ENCODE results near the gene DLAT. TPM values are rescaled to one million over a fixed set of nuclear protein-coding genes. Genes with fewer than 3 reads are reported as not detected.

Gene DLAT
- polyA plus RNA-seq, 2 donors, result 9.7 to 22.6 TPM

DNA sequence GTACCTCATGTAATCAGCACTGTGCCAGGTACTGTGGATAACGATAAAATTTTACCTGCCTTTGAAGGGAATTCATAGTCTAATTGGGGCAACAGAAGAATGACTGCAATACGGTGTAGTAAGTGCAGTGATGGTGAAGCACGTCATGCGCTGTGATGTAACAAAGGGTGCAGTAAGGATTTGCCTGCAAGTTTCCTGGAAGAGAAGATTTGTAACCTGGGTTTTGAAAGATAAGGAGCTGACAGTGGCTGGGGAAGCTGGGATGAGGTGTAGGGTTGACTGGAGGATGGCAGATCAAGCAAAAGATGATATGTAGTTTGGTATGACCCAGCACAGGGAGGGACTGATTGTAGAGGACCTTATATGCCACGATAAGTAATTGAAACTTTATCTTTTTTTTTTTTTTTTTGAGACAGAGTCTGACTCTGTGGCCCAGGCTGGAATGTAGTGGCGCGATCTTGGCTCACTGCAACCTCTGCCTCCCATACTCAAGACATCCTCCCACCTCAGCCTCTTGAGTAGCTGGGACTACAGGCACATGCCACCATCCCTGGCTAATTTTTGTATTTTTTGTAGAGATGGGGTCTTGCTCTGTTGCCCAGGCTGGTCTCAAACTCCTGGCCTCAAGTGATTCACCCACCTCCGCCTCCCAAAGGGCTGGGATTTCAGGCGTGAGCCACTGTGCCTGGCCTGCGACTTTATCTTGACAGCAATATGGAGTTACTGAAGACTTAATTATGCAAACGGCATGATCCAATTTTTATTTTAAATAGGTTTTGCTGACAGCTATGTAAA lies 72.7 kb downstream of the DLAT start:
- 94% methylated on average over 11 of the region's 11 CpGs for WGBS, 2 donors
- no peak overlapping the region for H3K27ac ChIP-seq (ENCODE audit: low read depth in 2 of 2, low read length in 1 of 2)
- no peaks in the 10 kb centered on the region for H3K9me3 ChIP-seq (ENCODE audit: control insufficient read depth in 2 of 2, insufficient read depth in 1 of 2, low read depth in 1 of 2, low read length in 1 of 2)
- peaks cover 2 to 3% of the 10 kb centered on the region in 2 donors for H3K36me3 ChIP-seq (ENCODE audit: control insufficient read depth in 2 of 2, insufficient read depth in 2 of 2, low read length in 1 of 2)
- H3K27me3 ChIP-seq (ENCODE audit: control insufficient read depth in 1 of 2, insufficient read depth in 2 of 2, low read length in 2 of 2), result no peaks in the 10 kb centered on the region
- H3K4me3 ChIP-seq (ENCODE audit: low read depth in 1 of 2, low read length in 2 of 2), result no peak overlapping the region
- H3K4me1 ChIP-seq (ENCODE audit: control insufficient read depth in 2 of 2, insufficient read depth in 2 of 2, low read length in 1 of 2), result no peaks in the 10 kb centered on the region

DNA sequence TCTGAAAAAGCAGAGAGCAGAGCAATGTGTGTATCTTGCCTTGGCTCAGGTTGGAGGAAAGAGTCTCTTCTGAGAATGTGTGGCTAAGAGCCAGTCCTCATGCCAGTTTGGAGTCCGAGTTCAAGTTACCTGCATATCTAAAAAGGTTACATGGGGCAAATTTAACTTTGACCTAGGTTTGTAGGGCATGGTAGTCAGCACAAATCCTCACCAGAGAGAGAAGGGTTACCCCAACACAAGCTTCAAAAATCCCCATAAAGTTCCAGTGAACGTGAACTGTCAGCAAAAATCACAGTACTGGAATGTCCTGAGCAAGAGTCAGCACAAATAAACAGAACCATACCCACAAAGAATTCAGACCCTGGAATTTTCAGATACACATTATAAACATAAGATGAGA lies 75.3 kb downstream of the DLAT start:
- Histone ChIP-seq H3K27ac (ENCODE audit: low read depth in 2 of 2, low read length in 1 of 2) (no peak overlapping the region), H3K4me3 (ENCODE audit: low read depth in 1 of 2, low read length in 2 of 2) (no peak overlapping the region), H3K27me3 (ENCODE audit: control insufficient read depth in 1 of 2, insufficient read depth in 2 of 2, low read length in 2 of 2) (no peaks in the 10 kb centered on the region), H3K36me3 (ENCODE audit: control insufficient read depth in 2 of 2, insufficient read depth in 2 of 2, low read length in 1 of 2) (peaks cover 2 to 3% of the 10 kb centered on the region in 2 donors), H3K4me1 (ENCODE audit: control insufficient read depth in 2 of 2, insufficient read depth in 2 of 2, low read length in 1 of 2) (no peaks in the 10 kb centered on the region), H3K9me3 (ENCODE audit: control insufficient read depth in 2 of 2, insufficient read depth in 1 of 2, low read depth in 1 of 2, low read length in 1 of 2) (no peaks in the 10 kb centered on the region)
- WGBS, 2 donors, result 66 to 68% methylated on average over 2 of the region's 2 CpGs

DNA sequence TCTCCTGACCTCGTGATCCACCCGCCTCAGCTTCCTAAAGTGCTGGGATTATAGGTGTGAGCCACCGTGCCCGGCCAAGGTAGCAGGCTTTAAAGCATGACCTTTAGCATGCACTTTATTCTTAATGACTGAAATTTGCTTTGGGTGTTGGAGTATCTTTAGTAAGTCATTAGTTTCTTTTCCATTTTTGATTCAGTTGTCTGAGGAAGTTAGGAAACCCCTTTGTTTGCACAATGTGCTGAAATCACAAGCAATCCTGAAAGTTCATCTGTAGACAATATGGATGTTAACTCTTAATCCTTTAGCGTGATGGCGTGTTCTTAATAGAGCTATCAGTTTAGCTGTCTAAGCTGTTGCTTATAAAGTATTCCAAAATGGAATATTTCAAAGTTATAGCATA lies 78.2 kb downstream of the DLAT start:
- Histone ChIP-seq H3K27me3 (ENCODE audit: control insufficient read depth in 1 of 2, insufficient read depth in 2 of 2, low read length in 2 of 2) (no peaks in the 10 kb centered on the region), H3K36me3 (ENCODE audit: control insufficient read depth in 2 of 2, insufficient read depth in 2 of 2, low read length in 1 of 2) (no peaks in the 10 kb centered on the region), H3K4me3 (ENCODE audit: low read depth in 1 of 2, low read length in 2 of 2) (no peak overlapping the region), H3K27ac (ENCODE audit: low read depth in 2 of 2, low read length in 1 of 2) (no peak overlapping the region), H3K4me1 (ENCODE audit: control insufficient read depth in 2 of 2, insufficient read depth in 2 of 2, low read length in 1 of 2) (no peaks in the 10 kb centered on the region), H3K9me3 (ENCODE audit: control insufficient read depth in 2 of 2, insufficient read depth in 1 of 2, low read depth in 1 of 2, low read length in 1 of 2) (no peaks in the 10 kb centered on the region)
- 80 to 81% methylated on average over 6 of the region's 6 CpGs for WGBS, 2 donors

DNA sequence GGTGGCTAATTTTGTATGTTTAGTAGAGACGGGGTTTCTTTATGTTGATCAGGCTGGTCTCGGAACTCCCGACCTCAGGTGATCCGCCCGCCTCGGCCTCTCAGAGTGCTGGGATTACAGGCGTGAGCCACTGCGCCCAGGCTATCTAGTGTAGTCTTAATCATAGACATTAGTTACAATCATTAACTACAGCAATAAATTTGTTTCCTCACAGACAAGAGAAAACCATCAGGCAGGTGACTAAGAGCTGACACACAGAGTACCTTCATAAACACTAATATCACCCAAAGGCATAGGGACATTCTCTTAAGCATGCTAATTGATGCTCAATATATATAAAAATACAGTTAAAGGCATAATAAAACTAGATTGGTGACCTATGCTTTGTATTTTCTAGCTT lies 80.9 kb downstream of the DLAT start:
- Histone ChIP-seq H3K27me3 (ENCODE audit: control insufficient read depth in 1 of 2, insufficient read depth in 2 of 2, low read length in 2 of 2) (no peaks in the 10 kb centered on the region), H3K4me3 (ENCODE audit: low read depth in 1 of 2, low read length in 2 of 2) (no peak overlapping the region), H3K9me3 (ENCODE audit: control insufficient read depth in 2 of 2, insufficient read depth in 1 of 2, low read depth in 1 of 2, low read length in 1 of 2) (no peaks in the 10 kb centered on the region), H3K27ac (ENCODE audit: low read depth in 2 of 2, low read length in 1 of 2) (no peak overlapping the region), H3K4me1 (ENCODE audit: control insufficient read depth in 2 of 2, insufficient read depth in 2 of 2, low read length in 1 of 2) (no peaks in the 10 kb centered on the region), H3K36me3 (ENCODE audit: control insufficient read depth in 2 of 2, insufficient read depth in 2 of 2, low read length in 1 of 2) (no peaks in the 10 kb centered on the region)
- WGBS, 2 donors, result 64 to 90% methylated on average over 8 of the region's 8 CpGs

Other genes with a start within 250 kb of the DLAT start
- gene ALG9, start 153.8 kb upstream of the DLAT start, polyA plus RNA-seq, result 10 to 100 TPM; 13.2 to 19.5 TPM
- gene FDXACB1, start 146.2 kb upstream of the DLAT start, polyA plus RNA-seq, result 1 to 10 TPM; 1.1 to 1.3 TPM
- gene CFAP68, start 145.9 kb upstream of the DLAT start, polyA plus RNA-seq, result 10 to 100 TPM; 29.5 to 33.4 TPM
- 100 to 1,000 TPM in 1 of 2 donors, 10 to 100 TPM in 1; 89.6 to 173 TPM for gene CRYAB, start 113.6 kb upstream of the DLAT start, polyA plus RNA-seq
- gene HSPB2, start 112.7 kb upstream of the DLAT start, polyA plus RNA-seq, result 1 to 10 TPM; 1.8 to 2.0 TPM
- gene C11orf52, start 106.5 kb upstream of the DLAT start, polyA plus RNA-seq, result 1 to 10 TPM; 6.5 to 6.6 TPM
- gene DIXDC1, start 88.1 kb upstream of the DLAT start, polyA plus RNA-seq, result 1 to 10 TPM; 1.9 to 4.2 TPM
- 1 to 10 TPM; 1.7 to 1.8 TPM for gene PIH1D2, start 48.6 kb downstream of the DLAT start, polyA plus RNA-seq
- gene NKAPD1, start 48.9 kb downstream of the DLAT start, polyA plus RNA-seq, result 10 to 100 TPM in 1 of 2 donors, 1 to 10 TPM in 1; 9.0 to 10.8 TPM
- gene TIMM8B, start 61.3 kb downstream of the DLAT start, polyA plus RNA-seq, result 100 to 1,000 TPM; 158 to 165 TPM
- gene SDHD, start 61.5 kb downstream of the DLAT start, polyA plus RNA-seq, result 100 to 1,000 TPM; 148 to 150 TPM
- 100 to 1,000 TPM; 140 to 289 TPM for gene IL18, start 138.7 kb downstream of the DLAT start, polyA plus RNA-seq
- gene TEX12, start 142.0 kb downstream of the DLAT start, polyA plus RNA-seq, result under 1 TPM; 0.11 to 0.12 TPM
- gene BCO2, start 150.1 kb downstream of the DLAT start, polyA plus RNA-seq, result 10 to 100 TPM in 1 of 2 donors, 1 to 10 TPM in 1; 9.1 to 11.1 TPM
- gene PTS, start 201.0 kb downstream of the DLAT start, polyA plus RNA-seq, result 10 to 100 TPM; 48.6 to 53.8 TPM
- not detected for gene PLET1, start 235.5 kb downstream of the DLAT start, polyA plus RNA-seq

Measured in esophagus (tissue), 2 donors.